Measurements from ENCODE around the gene RFX7.
A peak's percentile ranks its signal among the peaks of the same experiment; 100 is the strongest.

The RFX7 gene

GRCh38 chr15:56053046-56053400, 190.7 kb downstream of the RFX7 start:
- Histone ChIP-seq H2AFZ (ENCODE audit: low read depth, low read length) (no peak overlapping the region), H4K20me1 (ENCODE audit: insufficient read depth, low read length) (no peaks in the 10 kb centered on the region), H3K4me3 (ENCODE audit: low read depth in 1 of 2, low read length in 2 of 2) (no peak overlapping the region), H3K36me3 (ENCODE audit: insufficient read depth, low read length) (no peaks in the 10 kb centered on the region), H3K4me2 (ENCODE audit: insufficient read depth, low read length) (no peak overlapping the region), H3K79me2 (ENCODE audit: insufficient read depth, low read length) (no peaks in the 10 kb centered on the region), H3K9ac (ENCODE audit: low read depth, low read length) (no peak overlapping the region), H3K9me3 (ENCODE audit: insufficient read depth, low read length, severe bottlenecking) (no peaks in the 10 kb centered on the region), H3K4me1 (ENCODE audit: insufficient read depth, low read length) (no peaks in the 10 kb centered on the region), H3K27me3 (ENCODE audit: insufficient read depth, low read length, poor library complexity) (no peaks in the 10 kb centered on the region), H3K27ac (ENCODE audit: low read length) (no peak overlapping the region)
- ATAC-seq (ENCODE audit: insufficient read depth, low read depth) (no peak), DNase-seq (no peak)
- TF ChIP-seq EZH2 (IDR thresholded peaks at IDR 0.05; ENCODE audit: borderline replicate concordance, low read depth, low read length, severe bottlenecking) (no peak), CTCF (IDR thresholded peaks at IDR 0.05; ENCODE audit: borderline replicate concordance, extremely low read depth, low read length, poor library complexity, severe bottlenecking) (no peak)

GRCh38 chr15:56052395-56053045, 191.2 kb downstream of the RFX7 start:
- H3K4me3 ChIP-seq (ENCODE audit: low read depth in 1 of 2, low read length in 2 of 2): no peak overlapping the region
- H3K4me1 ChIP-seq (ENCODE audit: insufficient read depth, low read length): no peaks in the 10 kb centered on the region
- no peak overlapping the region for H2AFZ ChIP-seq (ENCODE audit: low read depth, low read length)
- no peaks in the 10 kb centered on the region for H3K27me3 ChIP-seq (ENCODE audit: insufficient read depth, low read length, poor library complexity)
- no peaks in the 10 kb centered on the region for H3K9me3 ChIP-seq (ENCODE audit: insufficient read depth, low read length, severe bottlenecking)
- H3K36me3 ChIP-seq (ENCODE audit: insufficient read depth, low read length): no peaks in the 10 kb centered on the region
- no peak overlapping the region for H3K9ac ChIP-seq (ENCODE audit: low read depth, low read length)
- no peak overlapping the region for H3K4me2 ChIP-seq (ENCODE audit: insufficient read depth, low read length)
- no peaks in the 10 kb centered on the region for H4K20me1 ChIP-seq (ENCODE audit: insufficient read depth, low read length)
- H3K27ac ChIP-seq (ENCODE audit: low read length): no peak overlapping the region
- peak; percentile 9 for DNase-seq
- ATAC-seq (ENCODE audit: insufficient read depth, low read depth): peak; percentile 67
- no peaks in the 10 kb centered on the region for H3K79me2 ChIP-seq (ENCODE audit: insufficient read depth, low read length)
- TF ChIP-seq EZH2 (IDR thresholded peaks at IDR 0.05; ENCODE audit: borderline replicate concordance, low read depth, low read length, severe bottlenecking) (no peak), CTCF (IDR thresholded peaks at IDR 0.05; ENCODE audit: borderline replicate concordance, extremely low read depth, low read length, poor library complexity, severe bottlenecking) (peak; percentile 72)

GRCh38 chr15:56051676-56052075, 192.0 kb downstream of the RFX7 start:
- Histone ChIP-seq H3K9me3 (ENCODE audit: insufficient read depth, low read length, severe bottlenecking) (no peaks in the 10 kb centered on the region), H3K27ac (ENCODE audit: low read length) (no peak overlapping the region), H3K4me1 (ENCODE audit: insufficient read depth, low read length) (no peaks in the 10 kb centered on the region), H3K4me3 (ENCODE audit: low read depth in 1 of 2, low read length in 2 of 2) (no peak overlapping the region), H3K79me2 (ENCODE audit: insufficient read depth, low read length) (no peaks in the 10 kb centered on the region), H2AFZ (ENCODE audit: low read depth, low read length) (no peak overlapping the region; the same call in 1 of the 2 replicates), H3K9ac (ENCODE audit: low read depth, low read length) (no peak overlapping the region), H3K4me2 (ENCODE audit: insufficient read depth, low read length) (no peak overlapping the region), H4K20me1 (ENCODE audit: insufficient read depth, low read length) (no peaks in the 10 kb centered on the region), H3K36me3 (ENCODE audit: insufficient read depth, low read length) (no peaks in the 10 kb centered on the region), H3K27me3 (ENCODE audit: insufficient read depth, low read length, poor library complexity) (no peaks in the 10 kb centered on the region)
- DNase-seq (no peak), ATAC-seq (ENCODE audit: insufficient read depth, low read depth) (no peak)
- TF ChIP-seq CTCF (IDR thresholded peaks at IDR 0.05; ENCODE audit: borderline replicate concordance, extremely low read depth, low read length, poor library complexity, severe bottlenecking) (no peak), EZH2 (IDR thresholded peaks at IDR 0.05; ENCODE audit: borderline replicate concordance, low read depth, low read length, severe bottlenecking) (no peak)

All from DND-41 (cell line).